Amniotic stem cell (primary cell): ENCODE data around the gene DYNC2H1.

Experiments used
- DNase-seq: peaks from one replicate; lab custom pipeline; 2025; lab: John Stamatoyannopoulos, UW

Gene DYNC2H1, protein sequence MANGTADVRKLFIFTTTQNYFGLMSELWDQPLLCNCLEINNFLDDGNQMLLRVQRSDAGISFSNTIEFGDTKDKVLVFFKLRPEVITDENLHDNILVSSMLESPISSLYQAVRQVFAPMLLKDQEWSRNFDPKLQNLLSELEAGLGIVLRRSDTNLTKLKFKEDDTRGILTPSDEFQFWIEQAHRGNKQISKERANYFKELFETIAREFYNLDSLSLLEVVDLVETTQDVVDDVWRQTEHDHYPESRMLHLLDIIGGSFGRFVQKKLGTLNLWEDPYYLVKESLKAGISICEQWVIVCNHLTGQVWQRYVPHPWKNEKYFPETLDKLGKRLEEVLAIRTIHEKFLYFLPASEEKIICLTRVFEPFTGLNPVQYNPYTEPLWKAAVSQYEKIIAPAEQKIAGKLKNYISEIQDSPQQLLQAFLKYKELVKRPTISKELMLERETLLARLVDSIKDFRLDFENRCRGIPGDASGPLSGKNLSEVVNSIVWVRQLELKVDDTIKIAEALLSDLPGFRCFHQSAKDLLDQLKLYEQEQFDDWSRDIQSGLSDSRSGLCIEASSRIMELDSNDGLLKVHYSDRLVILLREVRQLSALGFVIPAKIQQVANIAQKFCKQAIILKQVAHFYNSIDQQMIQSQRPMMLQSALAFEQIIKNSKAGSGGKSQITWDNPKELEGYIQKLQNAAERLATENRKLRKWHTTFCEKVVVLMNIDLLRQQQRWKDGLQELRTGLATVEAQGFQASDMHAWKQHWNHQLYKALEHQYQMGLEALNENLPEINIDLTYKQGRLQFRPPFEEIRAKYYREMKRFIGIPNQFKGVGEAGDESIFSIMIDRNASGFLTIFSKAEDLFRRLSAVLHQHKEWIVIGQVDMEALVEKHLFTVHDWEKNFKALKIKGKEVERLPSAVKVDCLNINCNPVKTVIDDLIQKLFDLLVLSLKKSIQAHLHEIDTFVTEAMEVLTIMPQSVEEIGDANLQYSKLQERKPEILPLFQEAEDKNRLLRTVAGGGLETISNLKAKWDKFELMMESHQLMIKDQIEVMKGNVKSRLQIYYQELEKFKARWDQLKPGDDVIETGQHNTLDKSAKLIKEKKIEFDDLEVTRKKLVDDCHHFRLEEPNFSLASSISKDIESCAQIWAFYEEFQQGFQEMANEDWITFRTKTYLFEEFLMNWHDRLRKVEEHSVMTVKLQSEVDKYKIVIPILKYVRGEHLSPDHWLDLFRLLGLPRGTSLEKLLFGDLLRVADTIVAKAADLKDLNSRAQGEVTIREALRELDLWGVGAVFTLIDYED (N-terminal part only)

DNA sequence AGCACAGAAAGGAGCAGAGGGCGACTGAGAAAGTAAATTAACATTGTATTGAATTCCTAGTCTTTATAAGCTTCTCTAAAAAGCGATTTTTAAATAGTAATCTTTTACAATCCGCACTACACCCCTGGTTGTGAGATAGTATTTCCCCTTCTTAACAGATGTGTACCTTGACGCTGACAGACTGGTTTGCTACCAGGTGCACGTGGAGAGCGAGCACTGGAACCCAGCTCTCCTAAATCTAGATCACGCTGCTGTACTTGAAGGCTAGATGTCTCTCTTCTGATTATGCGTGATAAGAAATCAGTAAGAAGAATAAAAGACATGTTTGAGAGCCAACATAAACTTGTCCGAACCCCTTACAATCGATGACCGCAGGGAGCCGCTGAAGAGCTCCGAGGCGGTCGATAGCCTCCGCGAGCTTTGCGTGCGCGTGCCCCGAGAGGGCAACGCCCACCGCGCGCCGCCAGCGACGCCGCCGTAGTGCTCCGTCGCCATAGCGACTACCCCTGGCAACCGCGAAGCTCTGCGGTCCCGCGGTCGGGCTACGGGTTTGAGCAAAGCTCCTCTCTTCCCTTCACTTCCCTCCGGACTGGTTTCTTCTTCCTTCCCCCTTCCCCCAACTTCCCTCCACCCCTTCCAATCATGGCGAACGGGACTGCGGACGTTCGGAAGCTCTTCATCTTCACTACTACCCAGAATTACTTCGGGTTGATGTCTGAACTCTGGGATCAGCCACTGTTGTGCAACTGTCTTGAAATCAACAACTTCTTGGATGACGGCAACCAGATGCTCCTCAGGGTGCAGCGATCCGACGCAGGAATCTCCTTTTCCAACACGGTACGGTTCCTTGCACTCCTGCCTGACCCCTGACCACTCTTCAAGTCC is at the start of gene DYNC2H1:
TSS of gene DYNC2H1 (plus strand) at position 494 of the 885 bp plus-strand sequence. CDS start at position 643, 149 bp downstream.
- peak; percentile 79 for DNase-seq

DNA sequence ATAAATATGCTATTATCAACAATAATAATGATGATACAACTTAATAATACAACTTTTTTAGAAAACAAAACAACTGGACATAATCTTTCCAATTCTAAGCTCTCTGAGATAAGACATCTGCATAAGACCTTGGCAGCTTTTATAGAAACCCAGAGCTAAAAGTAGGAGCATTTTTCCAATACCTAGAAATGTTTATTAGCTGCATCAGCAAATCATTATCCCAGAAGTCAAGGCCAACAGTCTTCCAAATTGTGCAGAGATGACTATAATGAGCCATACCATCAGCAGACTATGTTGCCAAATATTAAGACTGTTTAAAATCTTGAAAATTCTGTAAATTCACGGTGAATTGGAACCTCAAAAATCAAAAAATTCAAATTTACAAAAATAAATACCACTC is 47.6 kb upstream of the DYNC2H1 start:
- no peak for DNase-seq

DNA sequence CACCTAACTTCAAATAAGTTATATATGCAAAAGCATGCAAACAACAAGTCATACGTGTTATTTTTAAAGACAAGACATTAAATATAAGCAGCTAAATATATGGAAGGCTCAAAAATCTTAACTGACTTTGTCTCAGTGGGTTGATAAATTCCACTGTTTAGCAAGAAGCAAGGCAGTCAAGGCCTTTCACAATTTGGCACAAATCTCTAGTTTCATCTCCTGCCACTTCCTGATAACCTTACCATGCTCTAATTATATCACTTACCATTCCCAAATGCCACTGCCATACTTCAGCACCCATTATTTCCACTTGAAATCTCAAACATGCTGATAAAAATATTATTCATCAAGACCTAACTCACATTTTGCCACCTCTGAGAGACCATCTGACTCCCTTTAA is 42.1 kb upstream of the DYNC2H1 start:
- DNase-seq = no peak

DNA sequence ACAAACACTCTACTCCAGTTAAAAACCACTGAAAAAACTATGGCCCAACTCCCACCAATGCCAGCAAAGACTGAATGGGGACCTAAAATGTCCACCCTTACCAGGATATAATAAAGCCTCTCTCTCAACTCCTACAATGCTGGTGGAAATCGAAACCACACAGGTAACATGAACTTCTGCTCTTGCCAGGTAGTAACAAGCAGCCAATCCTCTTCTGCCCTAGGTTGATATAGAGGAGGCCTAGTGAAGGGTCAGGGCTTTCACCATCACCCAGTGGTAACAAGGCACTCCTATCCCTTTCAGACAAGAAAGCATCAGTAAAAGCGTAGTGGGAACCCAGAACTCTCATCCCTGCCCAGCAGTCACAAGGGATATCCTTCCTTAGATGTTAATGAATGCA is 39.9 kb upstream of the DYNC2H1 start:
- DNase-seq = no peak

GRCh38 chr11:103070142-103070541 is 39.1 kb upstream of the DYNC2H1 start:
- DNase-seq = no peak

GRCh38 chr11:103071008-103071407 is 38.2 kb upstream of the DYNC2H1 start:
- DNase-seq = no peak

DNA sequence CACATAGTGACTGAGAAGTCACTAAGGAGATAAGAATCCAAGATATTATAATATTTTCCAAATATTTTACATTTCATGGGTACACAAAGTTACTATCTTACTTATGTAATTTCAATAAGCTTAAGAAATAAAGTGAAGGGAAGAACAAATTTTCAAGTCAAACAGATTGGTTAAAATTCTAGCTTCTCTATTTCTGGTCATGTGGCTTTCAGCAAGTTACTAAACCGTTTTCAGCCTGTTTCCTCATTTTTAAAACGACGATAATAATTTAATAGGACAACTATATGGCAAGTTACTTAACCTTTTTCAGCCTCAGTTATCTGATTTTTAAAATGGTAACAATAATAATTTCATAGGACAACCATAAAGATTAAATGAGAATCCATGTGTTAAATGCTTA is 32.9 kb upstream of the DYNC2H1 start:
- no peak for DNase-seq

DNA sequence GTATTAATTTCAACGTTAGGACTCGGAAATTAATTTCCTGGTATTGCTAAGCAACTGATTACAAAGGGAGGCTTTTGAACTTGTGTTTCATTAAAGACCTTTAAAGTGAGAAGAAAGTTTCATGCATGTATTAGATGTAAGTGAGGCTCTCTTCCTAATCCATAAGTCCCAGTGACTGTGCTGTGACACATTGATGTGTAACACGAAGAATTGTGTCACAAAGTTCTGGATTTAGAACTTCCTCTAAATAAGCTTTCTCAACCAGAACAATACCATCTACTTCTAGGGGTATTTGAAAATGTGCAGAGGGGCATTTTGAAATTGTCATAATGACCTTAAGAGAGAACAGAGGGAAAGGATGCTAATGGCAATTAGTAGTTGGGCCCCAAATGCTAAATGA is 31.7 kb upstream of the DYNC2H1 start:
- no peak for DNase-seq

- no peak for DNase-seq
These were observed 30.5 kb upstream of the DYNC2H1 start for GRCh38 chr11:103078710-103079109.

- DNase-seq = no peak
These were observed 29.4 kb upstream of the DYNC2H1 start for GRCh38 chr11:103079833-103080232.

DNA sequence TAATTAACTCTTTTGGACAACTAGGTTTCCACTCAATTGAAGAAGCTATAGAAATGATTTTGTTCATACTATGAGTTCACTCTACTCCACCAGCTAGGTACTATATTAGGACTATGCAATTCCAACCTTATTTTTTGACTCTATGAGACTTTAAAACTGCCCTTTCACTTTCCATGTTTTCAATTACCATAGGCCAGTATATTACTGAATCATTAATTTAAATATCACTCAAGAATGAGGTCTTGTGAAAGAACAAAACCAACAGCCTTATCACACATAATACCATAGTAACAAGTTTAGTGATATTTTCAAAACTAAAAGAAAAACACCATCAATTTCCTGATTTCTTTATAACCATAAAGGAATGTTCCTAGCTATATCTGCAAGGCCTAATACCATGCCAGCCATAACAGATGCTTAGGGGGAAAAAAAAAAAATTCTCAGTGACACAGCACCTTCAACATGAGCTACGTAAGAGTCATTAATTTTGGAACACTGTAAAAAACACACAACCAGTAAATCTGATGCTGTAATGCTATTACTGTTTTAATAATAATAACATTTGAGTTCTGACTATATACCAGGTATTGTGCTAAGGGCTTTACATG is 23.4 kb upstream of the DYNC2H1 start:
- no peak for DNase-seq

DNA sequence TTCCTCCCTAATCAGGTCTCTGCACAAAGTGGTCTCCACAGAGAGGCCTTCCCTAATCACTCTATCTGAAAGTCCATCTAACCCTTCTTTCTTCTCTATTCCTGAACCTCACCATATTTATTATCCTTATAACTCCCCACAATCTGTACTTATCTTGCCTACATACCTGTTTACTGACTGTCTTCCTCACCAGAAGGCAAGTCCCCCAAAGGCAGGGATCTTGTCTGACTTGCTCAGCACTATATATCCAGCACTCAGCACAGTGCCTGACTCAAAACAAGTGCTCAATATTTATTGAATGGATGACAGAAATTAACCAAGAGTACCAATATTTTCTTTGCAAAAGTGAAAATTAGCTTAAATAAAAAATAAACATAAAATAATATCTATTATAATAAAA is 22.8 kb upstream of the DYNC2H1 start:
- no peak for DNase-seq

- DNase-seq = no peak
These were observed 18.0 kb upstream of the DYNC2H1 start for GRCh38 chr11:103091064-103091800.

- peak; percentile 89 for DNase-seq
These were observed 17.3 kb upstream of the DYNC2H1 start, which contains the start of gene DCUN1D5 for GRCh38 chr11:103091801-103092524. TSS of gene DCUN1D5 (minus strand) at chr11:103092160. CDS start at chr11:103091872, 288 bp downstream.

GRCh38 chr11:103097279-103097678 is 11.9 kb upstream of the DYNC2H1 start:
- no peak for DNase-seq

- no peak for DNase-seq
These were observed 677 bp downstream of the DYNC2H1 start for GRCh38 chr11:103109818-103110388.

DNA sequence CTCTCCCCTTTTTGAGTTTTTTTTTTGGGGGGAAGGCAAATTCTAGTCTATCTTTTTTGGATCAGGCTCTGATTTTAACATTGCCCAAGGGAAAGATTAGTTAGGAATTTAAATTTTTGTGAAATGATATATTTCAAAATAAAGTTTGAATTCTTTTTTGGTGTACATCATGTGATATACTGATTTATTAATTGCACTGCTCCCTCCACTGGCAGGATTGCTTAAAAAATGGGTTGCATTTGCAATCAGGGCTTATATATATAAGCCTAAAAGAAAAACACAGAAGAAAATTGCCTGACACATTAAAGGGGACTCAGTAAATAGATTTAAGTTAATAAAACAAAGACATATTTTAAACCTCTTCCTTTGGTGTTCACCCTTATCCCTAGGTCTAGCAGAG is 1.2 kb downstream of the DYNC2H1 start:
- DNase-seq = peak; percentile 23

- no peak for DNase-seq
These were observed 2.2 kb downstream of the DYNC2H1 start for GRCh38 chr11:103111400-103111799.

DNA sequence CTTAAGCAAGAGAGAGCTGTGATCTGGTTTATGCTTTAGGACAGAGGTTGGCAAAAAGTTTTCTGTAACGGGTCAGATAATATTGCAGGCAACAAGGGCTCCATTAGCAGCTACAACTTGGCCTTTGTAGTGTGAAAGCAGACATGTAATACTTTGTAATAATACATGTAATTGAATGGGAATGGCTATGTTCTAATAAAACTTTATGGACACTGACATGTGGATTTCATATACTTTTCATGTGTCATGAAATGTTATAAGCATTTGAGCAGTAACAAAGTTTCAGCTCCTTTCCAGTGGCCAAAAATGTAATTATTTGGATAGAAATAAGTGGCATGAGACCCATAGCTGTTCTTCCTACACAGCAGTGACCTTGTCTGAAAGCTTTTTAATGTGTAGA is 3.1 kb downstream of the DYNC2H1 start:
- DNase-seq = no peak
